NCI-H446 (cell line): ENCODE results near the gene FILIP1L.
"Not testable (repeated sequence)": the region's sequence is repeated elsewhere in the genome, so short reads cannot be mapped to it uniquely, and the experiment has no call there.

Experiments
- DNase-seq, 2 experiments: peaks; one replicate each; lab custom pipeline; 2025; lab: John Stamatoyannopoulos, UW

The FILIP1L gene

DNA sequence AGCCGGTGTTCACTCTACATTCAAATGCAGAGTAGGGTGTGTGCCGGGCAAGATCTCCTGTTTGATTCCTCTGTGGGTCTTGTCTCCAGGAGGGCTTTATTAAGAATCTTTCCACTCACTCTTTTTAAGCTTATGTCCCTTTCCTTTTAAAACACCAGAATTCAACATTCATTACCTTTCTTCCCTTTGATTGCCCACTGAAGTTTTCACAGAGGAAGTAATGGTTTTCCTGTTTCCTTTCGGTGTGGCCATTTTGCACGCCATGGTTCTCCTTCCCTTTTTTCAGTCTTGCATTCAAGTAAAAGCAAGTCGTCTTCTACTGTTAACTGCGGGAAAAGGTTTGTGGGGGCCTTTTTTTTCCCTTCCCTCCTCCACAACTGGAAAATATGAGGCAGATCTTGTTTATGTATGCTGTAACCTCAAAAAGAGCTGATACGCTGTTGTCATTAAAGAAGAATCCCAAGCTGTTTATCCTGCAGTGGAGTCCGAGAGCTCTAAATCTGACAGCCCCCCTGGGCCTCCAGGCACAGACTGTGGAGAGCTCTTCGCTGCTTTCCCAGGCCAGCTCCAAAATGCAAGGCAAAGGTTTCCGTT is 40.5 kb downstream of the FILIP1L start:
- no peak for DNase-seq

- DNase-seq: no peak
These were observed 41.1 kb downstream of the FILIP1L start for GRCh38 chr3:100073049-100073713.

- DNase-seq: no peak
These were observed 41.8 kb downstream of the FILIP1L start for GRCh38 chr3:100072326-100073048.

DNA sequence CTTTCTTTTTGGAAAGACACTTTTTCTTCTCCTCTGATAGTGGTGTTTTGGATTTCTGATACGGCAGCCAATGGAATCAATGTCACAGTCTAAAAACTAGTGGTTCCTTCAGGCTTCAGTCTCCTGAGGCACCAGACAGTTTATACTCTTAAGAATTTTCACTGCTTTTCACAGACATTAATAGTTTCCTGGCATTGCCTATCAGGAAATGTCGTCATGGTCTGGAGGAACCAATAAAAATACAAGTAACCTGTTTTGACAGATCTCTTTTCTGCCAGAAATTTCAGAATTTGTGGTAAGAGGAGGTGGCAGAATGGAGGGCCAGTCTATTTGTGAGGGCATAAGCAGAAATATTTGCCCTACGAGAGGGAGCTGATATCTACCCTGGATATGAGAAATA is 44.8 kb downstream of the FILIP1L start:
- DNase-seq: no peak

DNA sequence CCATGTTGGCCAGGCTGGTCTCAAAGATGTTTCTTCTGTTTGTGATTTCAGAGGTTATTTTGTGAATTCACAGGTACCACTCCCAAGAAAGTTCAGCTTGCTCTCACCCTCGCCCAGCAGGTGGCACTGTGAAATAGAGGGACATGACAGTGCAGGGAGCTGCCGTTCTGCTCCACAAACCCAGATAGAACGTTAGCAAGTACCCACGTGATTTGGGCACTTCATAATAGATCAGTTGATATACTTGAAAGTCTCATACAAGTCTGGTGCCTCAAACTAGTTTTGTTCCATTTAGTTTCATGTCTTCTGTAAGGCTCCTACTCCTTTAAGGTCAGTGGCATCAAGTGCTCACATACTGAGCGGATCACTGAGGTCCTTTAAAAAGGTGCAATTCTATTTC is 45.5 kb downstream of the FILIP1L start:
- DNase-seq: peak in 1 of 2 experiments; percentile 51

DNA sequence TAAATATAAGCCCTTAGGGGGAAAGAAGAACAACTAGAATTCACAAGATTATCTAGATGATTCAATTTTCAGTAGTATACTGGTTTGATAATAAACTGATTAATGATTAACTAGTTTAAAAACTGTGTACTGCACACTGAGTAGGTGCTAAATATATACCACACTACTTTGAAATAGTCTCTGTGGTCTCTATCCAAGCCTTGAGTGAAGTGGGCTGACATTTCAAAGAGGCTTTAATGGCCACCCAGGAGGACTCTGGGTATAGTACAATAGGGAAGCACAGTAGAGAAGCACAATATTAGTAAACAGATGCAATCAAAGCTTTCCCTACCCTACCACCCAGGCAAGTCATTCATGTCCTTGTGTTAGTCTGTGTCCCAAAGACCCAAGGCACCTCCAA is 46.7 kb downstream of the FILIP1L start:
- DNase-seq: no peak

DNA sequence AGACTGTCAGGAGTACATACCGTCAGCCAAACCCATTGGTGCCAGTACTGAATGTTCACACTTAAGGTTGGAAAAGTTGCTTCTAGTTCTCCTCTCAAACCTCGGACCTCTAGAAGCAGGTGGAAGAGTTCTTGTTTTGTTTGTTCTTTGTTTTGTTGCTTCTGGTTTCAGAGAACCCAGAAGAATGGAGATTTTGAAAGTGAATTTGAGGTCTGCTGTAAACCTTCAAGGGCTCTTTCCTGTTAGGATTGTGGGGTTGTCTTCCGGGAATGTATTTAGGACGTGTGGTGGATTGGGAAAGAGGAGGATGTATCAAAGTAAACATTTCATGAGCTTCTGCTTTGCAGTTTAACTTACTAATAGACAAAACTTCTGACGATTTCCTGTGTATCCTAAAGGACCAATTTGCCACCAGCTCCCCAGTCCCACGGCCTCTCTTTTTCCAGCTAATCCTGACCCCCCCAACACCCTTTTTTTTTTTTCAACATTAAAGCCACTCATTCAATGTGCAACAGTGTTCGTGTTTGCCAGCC is 50.3 kb downstream of the FILIP1L start:
- no peak for DNase-seq

DNA sequence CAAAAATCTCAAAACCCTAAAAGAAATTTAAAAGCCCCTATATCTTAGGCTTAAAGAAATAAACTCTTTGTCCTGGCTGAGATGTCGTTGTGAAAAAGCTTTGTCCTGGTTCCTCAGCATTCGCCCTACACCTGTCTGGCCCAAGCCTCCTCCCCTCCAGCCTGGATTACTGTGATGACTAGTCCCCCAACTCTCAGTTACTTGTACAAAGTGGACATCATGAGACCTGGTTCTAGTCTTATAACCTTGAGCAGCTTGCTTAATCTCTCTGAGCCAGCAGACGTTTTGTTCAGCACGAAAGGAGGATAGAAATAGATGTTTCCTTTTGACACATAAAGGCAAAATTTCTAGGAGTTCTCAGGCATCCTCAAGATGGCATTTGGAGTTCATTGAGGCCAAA is 51.6 kb downstream of the FILIP1L start:
- no peak for DNase-seq

- DNase-seq: no peak
These were observed 53.4 kb downstream of the FILIP1L start for GRCh38 chr3:100060685-100061484.

DNA sequence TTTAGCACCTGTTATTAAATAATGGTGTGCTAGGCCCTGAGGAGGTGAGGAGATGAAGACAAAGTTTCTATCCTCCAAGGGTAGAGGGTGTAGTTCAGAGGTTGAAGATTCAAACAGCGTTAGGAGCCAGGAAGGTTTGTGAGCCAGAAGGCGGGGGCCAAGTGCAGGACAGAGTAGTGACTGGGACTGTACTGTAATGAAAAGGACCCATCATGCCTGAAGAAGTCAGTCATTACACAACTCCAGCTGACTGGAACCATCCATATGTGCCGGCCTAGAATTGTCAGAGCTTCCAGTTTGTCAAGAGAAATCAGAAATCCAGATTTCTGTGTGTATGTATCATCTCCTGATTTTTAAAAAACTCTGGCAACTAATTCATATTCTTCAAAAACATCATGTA is 54.8 kb downstream of the FILIP1L start:
- no peak for DNase-seq

DNA sequence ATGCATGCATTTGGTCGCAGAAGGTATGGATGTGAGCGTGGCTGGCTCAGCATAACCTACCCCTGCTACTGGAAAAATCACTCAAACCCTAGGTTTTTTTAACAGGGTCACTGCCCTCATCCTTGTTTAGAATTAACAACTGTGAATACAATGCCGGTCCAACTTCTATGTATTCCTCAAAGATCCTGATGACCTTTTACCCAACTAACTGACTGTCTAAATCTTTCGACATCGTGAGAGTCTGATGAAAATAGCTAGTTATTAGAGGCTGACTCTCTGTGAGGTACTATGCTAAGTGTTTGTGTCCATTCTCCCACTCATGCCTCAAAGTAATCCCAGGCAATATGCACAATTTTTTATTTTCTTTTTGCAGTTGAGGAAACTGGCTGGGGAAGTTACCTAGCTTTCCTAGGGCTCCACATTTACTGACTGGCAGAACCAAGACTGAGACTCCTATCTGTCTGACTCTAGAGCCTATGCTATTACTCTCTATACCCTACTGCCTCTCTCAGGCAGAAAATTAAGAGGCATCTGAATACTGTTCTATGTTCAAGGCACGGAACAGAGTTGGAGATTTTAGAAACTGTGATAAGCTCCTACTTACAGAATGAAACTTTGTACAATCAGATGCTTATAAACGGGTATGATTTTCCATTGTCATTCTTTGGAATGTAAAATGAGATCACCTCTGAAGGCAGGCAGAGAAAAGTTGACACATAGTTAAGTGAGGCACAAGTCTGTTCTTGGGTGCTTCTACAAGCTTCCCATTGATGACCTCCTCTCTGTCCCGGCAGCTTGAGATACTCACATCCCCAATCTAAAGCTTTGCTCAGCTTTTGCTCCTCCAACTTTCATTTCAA is 56.4 kb downstream of the FILIP1L start:
- DNase-seq: no peak

DNA sequence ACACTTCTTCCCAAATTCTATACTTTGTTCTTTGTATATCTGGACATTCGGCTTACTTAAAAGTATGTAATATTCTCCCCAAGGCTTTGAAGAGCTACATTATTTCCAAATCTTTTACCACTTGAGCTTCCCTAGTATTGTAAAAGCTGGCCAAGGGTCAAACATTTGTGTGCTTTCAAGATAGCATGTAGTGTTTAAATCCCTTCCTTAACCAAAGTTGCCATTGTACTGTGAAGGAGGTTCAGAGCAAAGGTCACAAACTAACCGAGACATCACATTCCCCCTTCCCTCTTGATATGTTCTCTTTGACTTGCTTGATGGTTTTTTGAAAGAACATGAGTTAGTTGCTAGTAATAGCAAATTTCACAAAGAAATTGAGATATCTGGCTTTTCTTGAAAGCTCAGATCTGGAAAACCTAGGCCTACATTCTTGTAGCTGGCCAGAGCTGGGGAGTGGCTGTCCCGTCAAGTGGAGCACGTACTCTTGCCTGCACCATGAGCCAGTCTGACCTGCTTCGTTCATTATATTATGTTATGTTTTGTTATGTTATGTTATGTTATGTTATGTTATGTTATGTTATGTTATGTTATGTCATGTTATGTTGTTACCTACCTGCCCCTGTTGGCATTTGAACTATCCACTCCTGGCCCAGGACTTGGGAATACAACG is 60.2 kb downstream of the FILIP1L start:
- DNase-seq: no peak

- DNase-seq: not testable (repeated sequence)
These were observed 62.8 kb downstream of the FILIP1L start for GRCh38 chr3:100051513-100051912.

DNA sequence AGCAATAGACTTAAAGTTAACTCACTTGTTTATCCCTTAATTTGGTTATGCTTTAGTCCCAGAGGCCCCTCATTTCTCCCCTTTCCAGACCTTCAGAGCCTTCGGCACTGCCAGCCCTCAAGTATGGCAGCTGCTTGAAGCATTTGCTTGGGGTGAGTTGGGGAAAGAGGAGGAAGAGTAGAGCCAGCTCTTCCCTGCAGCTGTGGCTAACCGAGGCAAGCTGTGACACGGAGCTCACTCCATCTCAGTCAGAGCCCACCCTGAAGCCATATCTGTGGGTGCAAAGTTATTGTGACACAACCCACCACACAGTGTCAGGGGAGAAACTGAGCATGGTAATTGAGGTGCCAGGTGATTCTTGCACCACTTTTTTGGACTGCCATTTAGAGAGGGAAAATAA is 66.1 kb downstream of the FILIP1L start:
- DNase-seq: no peak

- no peak for DNase-seq
These were observed 66.7 kb downstream of the FILIP1L start for GRCh38 chr3:100047455-100048141.

- DNase-seq: no peak
These were observed 67.3 kb downstream of the FILIP1L start for GRCh38 chr3:100046986-100047385.

DNA sequence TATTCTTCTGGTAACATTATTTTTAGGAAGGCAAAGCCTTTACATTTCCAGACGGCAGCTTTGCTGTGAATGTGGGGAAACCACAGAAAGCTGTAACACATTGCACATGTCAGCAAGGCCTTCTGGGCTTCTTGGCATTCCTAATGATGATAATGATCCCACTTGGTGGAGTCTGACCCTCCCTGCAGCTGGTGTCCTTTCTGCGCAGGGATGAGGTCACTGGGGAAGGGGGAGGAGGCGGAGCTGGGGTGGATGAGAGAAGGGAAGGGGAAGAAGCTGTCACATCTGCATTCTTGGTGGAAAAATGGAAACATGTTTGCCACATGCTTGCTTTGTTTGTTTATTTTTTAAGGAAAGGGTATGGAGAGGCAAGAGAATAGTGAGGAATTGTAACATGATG is 68.6 kb downstream of the FILIP1L start:
- no peak for DNase-seq

DNA sequence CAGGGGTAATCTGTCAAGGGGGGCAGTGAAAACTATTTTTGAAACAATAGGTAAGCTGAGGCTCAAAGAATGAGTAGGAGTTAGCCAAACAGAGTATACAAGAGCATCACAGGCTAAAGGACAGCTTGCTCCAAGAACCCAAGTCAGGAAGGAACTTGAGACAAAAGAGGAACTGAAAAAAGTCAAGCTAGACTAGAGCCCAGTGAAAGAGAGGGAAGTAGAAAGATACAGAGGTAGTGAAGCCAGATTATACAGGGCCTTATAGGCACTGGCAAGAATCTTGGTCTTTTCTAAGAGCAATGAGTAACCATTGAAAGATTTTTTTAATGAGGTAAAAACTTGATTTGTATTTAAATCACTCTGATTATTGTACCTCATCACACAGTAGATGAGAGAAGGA is 69.9 kb downstream of the FILIP1L start:
- no peak for DNase-seq

- no peak for DNase-seq
These were observed 71.0 kb downstream of the FILIP1L start for GRCh38 chr3:100043271-100043670.
